Ramos (cell line): Measurements from ENCODE around the gene ASPG.

Source experiments
- in situ Hi-C: fragments of 300-500 bp; cut with MboI; formaldehyde crosslinking; loops from one replicate; pipeline ENCODE4 v1.14.3; 2022; ENCODE audit warnings: low sequenced_read_pairs; ENCODE audit not compliant: unreplicated experiment

ASPG gene

GRCh38 chr14:104157016-104157928, 71.8 kb downstream of the ASPG start:
- in situ Hi-C loops: no loop called here

- in situ Hi-C loops: no loop called here
Observed at GRCh38 chr14:104158827-104159798, 73.6 kb downstream of the ASPG start.

GRCh38 chr14:104159990-104160389, 74.5 kb downstream of the ASPG start:
- in situ Hi-C loops: no loop called here

GRCh38 chr14:104161602-104162367, 76.3 kb downstream of the ASPG start:
- in situ Hi-C loops: no loop called here

- in situ Hi-C loops: no loop called here
Observed at GRCh38 chr14:104162495-104162894, 77.0 kb downstream of the ASPG start.

GRCh38 chr14:104163541-104163940, 78.0 kb downstream of the ASPG start:
- in situ Hi-C loops: no loop called here

GRCh38 chr14:104164041-104164440, 78.5 kb downstream of the ASPG start:
- in situ Hi-C loops: no loop called here

GRCh38 chr14:104164512-104164911, 79.0 kb downstream of the ASPG start:
- in situ Hi-C loops: no loop called here
